HG03521 (cell line): Measurements from ENCODE around the gene CISTR.

Experiments used
- ATAC-seq: cut with Tn5 transposase; IDR thresholded peaks from one replicate; pipeline ENCODE4 v1.9.1; 2021; ENCODE audit warnings: mild to moderate bottlenecking, moderate library complexity; ENCODE audit not compliant: unreplicated experiment

CISTR gene

DNA sequence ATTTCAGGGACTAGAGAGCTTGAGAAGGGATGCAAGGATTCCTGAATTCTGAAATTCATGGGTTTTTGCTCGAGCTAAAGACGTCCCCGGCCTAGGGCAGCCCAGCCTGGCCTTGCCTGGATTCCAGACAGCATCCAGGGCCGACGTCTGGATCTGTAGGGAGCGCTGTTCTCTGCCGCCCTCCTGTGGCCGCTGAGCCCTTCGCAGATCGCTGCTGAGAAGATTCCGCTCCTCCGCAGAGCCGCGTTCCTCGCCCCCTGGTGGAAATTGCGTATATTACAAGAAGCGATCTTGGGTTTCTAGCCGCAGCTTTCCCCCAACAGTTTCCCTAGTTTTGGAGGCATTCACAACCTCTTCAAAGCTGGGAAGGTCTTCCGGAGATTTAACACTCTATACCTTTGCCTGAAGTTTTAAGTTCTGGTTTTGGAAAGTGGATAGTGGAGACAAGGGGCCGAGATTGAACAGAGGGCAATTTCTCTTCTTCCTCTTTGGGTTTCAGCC is 5.1 kb downstream of the CISTR start:
- no peak for ATAC-seq

DNA sequence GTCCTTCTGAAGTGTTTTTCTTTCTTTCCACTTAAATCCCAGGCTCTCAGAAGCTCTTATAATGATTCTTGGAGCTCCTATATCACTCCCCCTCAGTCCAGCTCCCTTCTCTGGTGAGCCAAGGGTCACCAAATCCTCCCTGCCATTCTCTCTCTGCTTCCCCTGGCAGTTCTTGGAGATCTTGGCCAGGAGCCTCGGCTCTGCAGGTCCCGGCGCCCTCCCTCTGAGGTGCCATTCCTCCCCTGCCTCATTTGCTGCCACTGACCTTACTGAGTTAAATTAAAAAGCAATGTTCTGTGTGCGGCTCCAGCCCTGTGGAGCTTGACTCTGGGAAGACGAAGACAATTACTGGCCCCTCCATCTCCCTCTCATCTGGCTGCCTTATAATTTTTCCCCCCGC is 7.0 kb downstream of the CISTR start:
- ATAC-seq, result no peak

DNA sequence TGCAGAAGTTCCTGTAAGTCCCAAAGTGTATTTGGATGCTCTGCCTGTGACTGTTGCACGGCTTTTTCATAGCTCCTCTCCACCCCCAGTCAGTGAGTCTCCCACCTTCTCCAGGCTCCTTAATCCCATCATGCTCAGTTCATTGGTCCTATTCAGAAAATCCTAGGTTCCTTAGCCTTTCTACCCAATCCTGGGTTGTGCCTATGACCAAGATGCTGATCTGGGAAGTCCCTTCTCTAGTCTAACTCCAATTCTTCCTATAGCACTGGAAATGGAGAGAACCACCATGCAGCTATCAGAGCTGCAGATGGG is 7.7 kb downstream of the CISTR start:
- no peak for ATAC-seq

DNA sequence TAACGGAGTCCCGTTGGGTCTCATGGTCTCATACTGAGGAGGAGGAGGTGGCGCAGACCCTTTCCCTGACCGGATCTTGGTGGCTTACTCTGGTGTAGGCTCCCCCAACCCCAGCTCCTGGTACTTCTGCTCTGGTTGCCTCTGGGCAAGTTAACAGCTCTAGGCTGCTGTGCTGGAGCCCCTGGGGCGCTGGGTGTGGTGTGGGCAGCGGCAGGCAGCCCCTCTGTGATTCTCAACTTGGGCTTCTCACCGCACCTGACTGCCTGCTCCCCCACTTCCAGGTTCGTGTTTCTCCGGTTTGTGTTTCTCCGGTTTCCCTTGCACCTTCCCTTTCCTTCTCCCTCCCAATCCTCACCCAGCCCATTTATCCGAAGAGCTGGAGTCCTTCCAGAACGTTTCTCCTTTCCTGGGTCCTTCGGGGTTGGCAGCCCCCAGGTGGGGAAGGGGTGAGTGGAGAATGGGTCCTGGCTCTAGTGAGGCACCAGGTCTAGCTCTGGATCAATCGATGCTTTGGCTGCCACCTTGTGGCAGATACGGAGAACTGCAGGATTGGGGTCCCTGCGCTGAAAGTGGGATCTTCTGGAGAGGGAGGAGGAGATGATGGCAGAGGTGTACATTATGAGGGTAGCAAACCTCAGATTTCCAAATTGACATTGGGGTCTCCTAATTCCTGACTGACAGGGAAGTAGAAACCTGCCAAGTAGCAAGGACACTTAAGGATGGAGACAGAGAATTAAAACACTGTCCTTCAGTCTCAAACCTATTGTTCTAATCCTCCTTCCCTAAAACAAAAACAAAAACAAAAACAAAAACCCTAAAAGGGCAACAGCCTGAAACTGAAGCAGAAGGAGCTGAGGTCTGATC is 8.3 kb downstream of the CISTR start:
- no peak for ATAC-seq

DNA sequence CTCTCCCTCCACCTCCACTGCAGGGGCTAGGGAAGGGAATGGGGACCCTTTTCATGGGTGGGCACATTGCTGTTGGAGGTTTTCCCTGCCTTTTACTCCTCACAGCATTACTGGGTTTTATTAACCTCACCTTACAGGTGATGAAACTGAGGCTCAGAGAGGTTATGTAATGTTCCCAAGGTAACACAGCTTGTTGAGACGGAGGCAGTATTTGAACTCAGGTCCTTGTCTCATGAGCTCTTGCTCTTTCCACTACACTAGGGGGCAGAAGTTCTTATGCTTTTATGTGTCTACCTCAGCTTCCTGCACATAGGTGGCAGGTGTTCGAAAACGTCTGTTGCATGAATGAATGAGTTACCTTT is 11.7 kb downstream of the CISTR start:
- ATAC-seq, result no peak

DNA sequence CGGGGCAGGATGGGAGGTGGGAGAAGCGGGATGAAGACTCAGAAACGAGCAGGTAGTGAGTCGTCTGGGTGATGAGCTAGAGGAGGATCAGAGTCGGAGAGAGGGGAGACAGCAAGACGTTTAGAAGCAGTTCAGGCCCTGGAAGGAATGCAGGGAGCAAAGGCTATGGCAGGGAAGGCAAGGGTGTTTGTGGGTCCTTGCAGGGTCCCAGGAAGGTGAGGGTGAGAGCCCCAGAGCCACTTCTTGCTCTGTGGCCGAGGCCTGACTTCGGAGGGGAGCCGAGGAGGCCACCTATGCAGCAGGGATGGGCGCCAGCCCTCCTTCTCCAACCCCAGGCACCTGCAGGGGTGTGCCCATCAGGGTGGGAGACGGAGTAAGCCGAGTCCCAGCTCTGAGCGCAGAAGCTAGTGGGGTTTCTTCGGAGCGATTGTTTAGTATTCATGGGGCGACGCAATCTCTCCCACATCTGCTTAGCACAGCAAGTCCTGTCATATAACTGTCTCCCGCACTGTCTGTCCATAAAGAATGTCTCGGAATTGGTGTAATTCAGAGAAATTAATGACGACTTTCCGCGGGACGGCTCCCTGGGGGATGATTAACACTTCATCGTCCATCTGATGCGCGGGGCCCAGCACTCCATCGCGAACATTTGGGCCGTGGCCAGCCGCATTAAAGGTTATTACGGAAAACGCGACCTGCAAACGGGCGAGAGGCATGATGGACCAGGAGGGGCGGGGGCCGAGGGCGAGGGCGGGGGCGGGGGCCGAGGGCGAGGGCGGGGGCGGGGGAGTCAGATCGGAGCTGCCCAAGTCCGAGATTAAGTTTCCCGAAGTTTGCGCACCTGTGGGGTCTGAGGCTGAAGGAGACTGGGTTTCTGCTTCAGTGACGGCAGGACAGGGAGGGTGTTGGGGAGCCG is 12.3 kb downstream of the CISTR start:
- ATAC-seq, result no peak

DNA sequence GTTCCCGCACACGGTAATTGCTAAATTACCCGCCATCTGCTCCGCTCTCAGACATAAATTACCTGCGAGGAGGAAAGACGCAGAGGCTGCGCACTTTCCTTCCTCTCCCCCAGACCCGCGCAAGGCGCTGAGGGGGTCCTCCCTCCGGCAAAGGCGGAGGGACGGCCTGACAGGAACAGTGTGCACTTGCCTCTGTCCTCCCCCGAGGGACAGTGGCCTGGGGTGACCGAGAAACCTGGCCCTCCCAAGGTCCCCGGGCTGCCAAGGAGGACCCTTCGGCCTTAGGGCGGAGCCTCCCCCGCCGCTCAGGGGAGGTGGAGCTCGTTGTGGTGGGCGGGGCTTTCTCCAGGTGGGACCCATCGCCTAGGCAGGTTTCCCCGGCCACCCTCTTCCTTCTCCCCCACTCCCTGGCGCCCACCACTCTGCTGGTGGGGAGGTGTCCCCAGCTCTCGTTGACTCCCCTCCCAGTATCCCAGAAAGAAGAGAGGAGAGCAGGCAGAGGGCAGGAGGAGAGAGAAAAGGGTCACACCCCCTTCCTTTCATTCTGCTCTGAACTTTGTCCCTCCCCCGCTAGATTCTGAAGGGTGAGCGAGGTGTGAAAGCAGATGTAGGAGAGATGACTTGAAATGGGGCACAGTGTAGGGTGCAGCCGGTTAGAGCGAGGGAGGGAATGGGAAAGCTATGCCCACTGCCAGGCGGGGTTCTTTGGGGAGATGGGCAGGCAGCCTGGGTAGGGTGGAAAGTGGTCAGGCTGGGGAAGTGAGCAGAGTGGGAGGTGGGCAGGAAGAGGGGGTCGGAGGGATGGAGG is 13.2 kb downstream of the CISTR start:
- ATAC-seq, result no peak

DNA sequence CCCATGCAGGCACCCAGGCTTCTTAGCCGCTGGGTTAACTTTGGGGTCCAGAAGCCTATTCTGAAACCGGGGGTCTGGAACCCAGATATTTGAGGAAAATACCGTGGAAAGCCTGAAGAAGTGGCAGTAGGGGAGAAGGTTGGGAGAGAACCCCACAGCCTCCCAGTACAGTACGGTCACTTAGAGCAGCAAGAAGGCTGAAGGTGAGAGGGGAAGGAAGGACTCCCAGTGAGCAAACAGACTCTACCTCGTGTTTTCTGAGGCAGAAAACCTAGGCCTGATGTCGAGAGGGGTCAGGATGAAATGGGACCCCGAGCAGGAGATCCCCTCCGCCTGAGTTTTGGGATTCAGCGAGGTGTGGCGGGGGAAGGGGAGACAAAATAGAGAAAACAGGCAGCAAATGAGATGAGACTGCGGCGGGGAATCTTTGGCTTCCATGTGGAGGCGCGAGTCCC is 13.8 kb downstream of the CISTR start:
- ATAC-seq, result no peak

DNA sequence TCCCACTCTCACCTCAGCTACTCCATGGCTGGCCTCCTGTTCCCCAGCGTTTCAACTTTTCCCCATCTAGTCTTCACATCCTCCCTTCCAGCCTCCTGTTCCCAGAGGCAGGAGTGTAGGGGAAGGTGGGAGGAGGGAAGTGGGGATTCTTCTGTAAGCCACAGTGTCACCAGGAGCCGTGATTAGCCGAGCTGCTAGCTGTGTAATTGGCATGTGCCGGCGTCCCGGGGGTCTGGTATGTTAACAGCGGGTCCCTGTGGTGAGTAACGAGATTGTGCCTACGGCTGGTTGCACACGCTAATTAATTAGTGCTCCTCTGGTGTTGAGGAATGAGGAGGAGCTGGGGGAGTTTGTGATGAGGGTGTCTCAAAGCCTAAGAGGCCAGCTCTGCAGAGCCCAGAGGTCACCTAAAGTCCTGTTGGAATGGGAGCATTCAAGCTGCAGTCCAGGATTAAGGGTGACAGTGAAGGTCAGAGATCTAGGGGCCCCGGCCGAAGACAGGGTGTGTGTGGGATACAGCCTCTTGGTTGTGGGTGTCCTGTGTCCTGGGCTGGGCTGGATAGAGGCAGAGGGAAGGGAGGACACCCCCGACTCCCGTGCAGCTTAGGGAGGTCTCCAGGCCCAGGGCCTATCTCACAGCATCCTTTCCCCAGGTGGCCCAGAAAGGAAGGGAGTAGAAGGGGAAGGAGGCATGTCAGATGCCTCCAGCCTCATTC is 14.5 kb downstream of the CISTR start:
- ATAC-seq, result no peak

DNA sequence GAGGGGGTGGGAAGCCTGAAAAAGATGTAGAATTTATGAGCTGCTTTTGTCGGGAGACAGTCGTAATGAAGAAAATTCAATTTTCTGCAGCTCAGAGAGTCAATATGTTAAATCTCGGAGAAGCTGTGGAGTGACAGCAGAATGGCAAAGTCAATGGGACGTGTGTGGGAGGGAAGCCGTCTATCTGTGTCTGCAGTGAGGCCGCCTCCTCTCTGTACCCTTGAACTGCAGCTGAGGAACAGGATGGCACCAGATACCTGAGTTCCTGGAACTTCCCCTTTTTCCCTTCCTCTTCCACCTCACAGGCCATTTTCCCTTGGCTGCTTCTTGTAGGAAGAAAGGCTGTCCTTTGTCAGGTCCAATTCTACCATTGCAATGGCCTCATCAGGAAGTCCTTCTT is 15.2 kb downstream of the CISTR start:
- no peak for ATAC-seq

DNA sequence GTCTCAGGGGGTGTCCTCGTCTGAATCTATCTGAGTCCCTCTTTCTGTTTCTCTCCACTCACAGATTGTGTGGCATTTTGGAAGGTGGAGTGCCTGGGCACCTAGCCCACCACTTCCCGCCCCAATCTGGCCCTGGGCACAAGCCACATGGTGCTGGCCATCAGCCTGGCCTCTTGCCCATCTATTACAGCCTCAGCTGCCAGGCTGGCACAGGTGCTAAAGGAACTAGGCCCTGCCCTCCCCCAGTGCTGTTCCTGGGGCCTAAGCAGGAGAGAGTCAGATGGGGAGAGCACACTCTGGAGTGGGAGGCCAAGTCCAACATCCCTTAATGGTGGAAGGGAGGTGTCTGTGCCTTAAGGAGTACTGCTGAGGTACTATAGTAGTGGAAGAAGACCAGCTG is 16.2 kb downstream of the CISTR start:
- no peak for ATAC-seq

DNA sequence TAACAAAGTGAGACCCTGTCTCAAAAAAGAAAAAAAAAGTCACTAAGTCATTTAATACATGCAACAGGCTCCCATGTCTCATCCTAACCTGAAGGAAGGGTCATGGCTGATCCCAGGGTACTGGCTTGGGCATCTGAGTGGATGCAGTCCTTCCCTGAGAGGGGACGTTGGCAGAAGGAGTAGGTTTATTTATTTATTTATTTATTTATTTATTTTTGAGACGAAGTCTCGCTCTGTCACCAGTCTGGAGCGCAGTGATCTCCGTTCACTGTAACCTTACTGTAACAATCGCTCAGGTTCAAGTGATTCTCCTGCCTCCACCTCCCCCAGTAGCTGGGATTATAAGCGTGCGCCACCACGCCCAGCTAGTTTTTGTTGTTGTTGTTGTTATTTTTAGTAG is 17.4 kb downstream of the CISTR start:
- no peak for ATAC-seq

DNA sequence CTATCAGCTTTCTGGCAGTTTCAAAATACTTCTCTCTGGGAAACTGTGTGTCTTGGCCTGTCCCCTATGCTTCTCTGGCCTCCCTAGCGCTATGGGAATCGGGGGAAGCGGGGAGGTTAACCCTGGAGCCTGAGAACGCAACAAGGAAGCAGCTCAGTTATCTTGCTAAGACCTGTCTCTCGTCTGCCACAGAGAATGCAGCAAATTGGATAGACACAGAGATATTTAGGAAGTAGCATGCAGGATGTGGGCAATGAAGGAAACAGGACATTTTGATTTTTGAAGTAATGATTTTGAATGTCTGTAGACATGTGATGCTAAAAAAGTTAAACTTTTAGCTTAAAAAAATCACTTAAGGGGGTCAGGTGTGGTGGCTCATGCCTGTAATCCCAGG is 18.0 kb downstream of the CISTR start:
- no peak for ATAC-seq

DNA sequence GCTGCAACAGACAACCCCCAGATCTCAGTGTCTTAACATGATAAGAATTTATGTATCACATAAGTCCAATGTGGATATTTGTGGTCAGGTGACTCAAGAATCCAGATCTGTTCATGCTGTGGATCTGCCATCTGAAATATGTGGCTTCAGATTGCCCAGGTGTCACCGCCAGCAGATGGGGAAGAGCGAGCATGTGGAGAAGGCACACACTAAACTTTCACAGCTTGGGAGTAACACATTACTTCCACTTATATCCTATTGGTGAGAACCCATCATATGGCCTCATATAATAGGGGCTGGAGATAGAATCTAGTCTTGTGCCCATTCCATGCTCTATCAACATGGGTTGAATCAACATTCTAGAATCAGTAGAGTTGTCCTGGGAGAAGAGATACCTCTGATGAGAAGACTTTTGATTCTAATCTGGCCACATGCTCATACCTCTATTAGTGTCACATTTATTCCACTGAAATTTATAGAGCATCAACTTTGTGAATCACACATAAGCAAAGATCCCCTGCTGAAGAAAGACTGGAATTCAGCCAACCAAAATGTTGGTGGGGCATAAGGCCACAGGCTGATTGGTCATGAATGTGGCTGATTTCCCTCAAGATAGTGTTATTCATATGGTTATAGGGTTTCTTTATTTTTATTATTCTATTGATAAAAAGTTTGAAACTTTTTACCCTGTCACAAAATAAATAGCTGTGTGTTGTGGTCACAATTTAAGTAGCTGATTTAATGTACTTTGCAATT is 18.6 kb downstream of the CISTR start:
- no peak for ATAC-seq

DNA sequence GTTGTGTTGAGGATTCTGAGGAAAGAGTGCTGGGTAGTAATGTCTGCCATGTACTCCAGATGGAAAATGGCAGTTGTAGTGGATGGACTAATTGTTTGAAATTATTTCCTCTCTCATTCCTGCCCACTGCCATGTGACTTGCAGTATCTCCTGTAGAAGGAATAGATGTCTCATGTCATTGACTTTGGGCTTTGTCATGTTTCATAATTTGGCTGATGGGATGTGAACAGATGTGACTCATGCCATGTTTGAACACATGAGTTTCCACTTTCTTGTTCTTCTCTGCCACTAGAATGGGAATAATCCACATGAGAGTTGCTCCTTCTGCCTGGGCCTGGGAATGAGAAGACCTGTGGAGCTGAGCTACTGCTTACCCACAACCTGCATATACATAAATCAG is 22.1 kb downstream of the CISTR start:
- ATAC-seq, result no peak

DNA sequence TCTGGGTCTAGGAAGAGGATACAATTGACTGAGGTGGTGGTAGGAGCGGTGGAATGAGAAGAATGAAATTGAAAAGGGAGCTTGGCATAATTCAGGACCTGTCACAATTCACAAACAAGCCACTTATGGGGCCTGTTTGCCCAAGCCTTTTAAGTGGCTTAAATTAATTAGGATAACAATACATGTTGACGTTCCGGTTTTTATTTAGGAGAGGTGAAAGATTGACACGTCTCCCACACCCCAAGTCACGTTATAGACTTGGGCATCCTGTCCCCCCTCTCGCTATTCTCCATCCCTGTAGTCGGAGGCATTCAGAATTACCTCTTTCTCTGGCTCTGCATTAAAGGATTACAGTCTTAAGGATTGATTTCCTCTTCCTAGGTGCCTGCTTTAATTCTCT is 23.6 kb downstream of the CISTR start:
- ATAC-seq, result no peak

DNA sequence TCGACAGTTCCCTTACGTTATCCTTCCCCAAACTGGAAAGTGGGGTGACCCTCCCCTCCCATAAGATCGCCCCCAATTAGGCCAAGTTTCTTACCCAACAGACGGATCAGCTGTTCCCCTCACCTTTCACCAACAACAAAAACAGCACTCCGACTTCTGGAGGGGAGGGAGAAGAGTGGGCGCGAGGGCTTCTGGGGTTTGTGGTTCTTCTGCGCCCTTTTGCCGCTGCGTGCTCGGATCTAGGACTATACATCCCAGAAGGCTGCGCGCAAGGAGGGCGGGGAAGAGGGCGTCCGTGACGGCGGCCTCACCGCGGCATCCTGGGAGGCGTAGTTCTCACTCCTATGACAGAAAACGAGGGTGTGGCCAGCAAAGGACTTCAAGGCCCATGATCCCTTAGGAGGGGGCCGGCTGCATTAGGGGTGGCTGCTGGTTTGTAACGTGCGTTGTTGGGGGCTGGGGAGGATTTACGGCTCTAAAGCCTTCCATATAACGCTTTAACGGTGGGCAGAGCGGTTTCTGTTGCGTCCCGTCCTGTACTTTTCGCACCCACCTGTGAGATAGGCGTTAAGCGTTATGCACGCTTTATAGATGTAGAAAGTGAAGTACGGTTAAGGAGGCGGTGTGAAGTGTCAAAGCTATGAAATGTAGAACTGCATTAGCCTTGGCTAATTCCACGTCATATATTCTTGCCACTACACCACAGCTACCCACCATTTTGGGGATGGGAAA is 24.3 kb downstream of the CISTR start, which contains the start of gene CALCOCO1:
Gene CALCOCO1 (minus strand): TSS at position 143 of the 732 bp plus-strand sequence. CDS start 2,210 bp downstream, outside the sequence.
- peak; percentile 99 for ATAC-seq

DNA sequence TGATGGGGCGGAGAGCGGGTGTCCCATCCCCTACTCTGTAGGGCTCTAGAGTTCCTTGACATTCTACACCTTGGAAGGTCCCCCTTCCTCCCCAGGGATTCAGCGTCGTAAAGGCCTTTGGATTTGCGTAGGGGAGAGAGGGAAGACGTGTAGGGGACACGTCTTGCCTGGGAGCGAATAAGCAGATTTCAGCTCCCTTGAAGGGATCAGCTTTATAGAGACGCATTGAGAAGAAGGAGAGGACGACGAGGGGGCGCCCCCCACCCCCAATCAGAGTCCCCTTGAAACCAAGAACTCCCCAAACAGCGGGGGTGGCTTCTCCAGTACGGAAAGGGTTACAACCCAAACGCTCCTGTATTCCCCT is 24.9 kb downstream of the CISTR start:
- ATAC-seq, result no peak

DNA sequence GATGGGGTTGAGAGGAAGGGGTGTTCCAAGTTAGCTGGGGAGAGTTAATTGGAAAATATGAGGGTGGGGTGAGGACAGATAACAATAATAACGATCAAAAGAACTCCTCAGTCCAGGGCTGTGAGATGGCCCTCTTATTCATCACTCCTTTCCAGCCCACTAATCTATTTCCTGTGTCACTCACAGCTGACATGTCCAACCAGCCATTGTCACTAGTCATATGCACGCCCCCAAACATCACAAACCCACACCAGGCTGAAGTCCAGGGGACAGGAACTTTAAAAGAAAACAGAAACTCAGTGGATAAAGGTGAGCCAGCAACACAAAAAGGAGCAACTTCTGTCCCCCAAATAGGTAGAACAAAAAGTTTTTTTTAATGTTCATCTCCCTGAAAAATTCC is 25.4 kb downstream of the CISTR start:
- ATAC-seq, result no peak
